ENCODE measurements around the gene BORCS5. TPM values are rescaled to one million over a fixed set of nuclear protein-coding genes. Genes with fewer than 3 reads are reported as not detected.

BORCS5 gene
- total and polyA plus RNA-seq, 2 of the 4 experiments (the other 2 are of a cell fraction): 14.4 to 18.3 TPM

DNA sequence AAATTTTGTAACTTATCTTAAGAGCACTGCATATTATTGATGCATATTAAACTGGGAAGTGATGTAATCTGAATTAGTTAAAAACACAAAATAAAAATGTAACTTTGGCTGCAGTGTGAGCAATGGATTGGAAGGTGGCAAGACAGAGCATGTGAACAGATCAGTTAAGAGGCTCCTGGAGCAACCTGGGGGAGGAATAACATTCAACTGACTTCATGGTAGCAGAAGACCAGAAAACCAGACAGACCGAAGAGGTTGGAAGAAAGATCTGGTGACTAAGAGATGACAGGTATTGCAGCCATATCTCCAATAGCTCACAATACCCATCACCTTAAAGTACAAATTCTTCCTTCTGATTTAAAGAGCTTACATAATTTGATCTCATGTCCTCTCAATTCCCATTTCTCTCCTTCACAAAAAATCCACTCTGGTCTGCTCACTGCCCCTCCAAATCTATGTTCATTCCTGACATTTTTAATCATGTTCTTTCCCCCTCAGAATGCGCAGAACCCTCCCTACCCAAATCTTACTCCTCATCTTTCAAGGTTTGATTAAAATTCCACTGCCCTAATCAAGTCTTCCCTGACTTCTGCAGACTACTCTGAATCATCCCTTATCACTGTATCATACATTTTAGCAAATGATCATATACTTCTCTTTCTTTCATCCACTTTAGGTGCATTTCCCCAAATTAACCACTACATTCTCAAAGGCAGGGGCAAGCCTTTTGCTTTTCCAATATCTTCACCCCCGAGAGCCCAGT is 154.3 kb downstream of the BORCS5 start:
- H3K9me3 ChIP-seq (ENCODE audit: control insufficient read depth, insufficient read depth, low read length): no peaks in the 10 kb centered on the region
- H3K9me1 ChIP-seq (ENCODE audit: insufficient read depth, low read length): peaks cover 8% of the 10 kb centered on the region; the same call in 1 of the 2 replicates
- H3K4me1 ChIP-seq (ENCODE audit: control insufficient read depth, insufficient read depth, low read length): peaks cover 12% of the 10 kb centered on the region
- no peak overlapping the region for H2BK15ac ChIP-seq (ENCODE audit: low read depth, low read length)
- BruUV-seq (replicated peaks): no TSS peak
- H2AK5ac ChIP-seq (ENCODE audit: low read depth, low read length): no peak overlapping the region
- H3K4ac ChIP-seq (ENCODE audit: low read depth, low read length): no peak overlapping the region
- ATAC-seq (ENCODE audit: low read depth) (no peak), DNase-seq (peak; percentile 12)
- no peak overlapping the region for H4K5ac ChIP-seq (ENCODE audit: low read depth, low read length)
- no peak overlapping the region for H3K23ac ChIP-seq (ENCODE audit: low read depth, low read length)
- intact Hi-C loops (cut with micrococcal nuclease): no loop called here
- POLR2A ChIA-PET (ENCODE audit: unreplicated experiment): no interaction called here
- no peak overlapping the region for H2AFZ ChIP-seq (replicated peaks; ENCODE audit: low read length, poor library complexity)
- H4K91ac ChIP-seq (ENCODE audit: insufficient read depth, low read depth, low read length): no peak overlapping the region
- no peak overlapping the region for H2BK120ac ChIP-seq (ENCODE audit: low read depth, low read length)
- no peak overlapping the region for H3K4me2 ChIP-seq (ENCODE audit: low read depth, low read length)
- H2AK9ac ChIP-seq (replicated peaks; ENCODE audit: low read depth, low read length, poor library complexity): no peak overlapping the region
- H3K18ac ChIP-seq (ENCODE audit: low read depth, low read length): no peak overlapping the region
- peaks cover 14 to 35% of the 10 kb centered on the region in 2 experiments for H3K79me1 ChIP-seq (ENCODE audit: low read depth in 1 of 2, low read length in 2 of 2)
- CTCF ChIA-PET: no interaction called here
- no peak overlapping the region for H2BK20ac ChIP-seq (ENCODE audit: low read depth, low read length)
- H3K14ac ChIP-seq (replicated peaks; ENCODE audit: low read depth, low read length): no peak overlapping the region
- no peak overlapping the region for H3K4me3 ChIP-seq (ENCODE audit: insufficient read depth, low read depth, low read length)
- H2BK5ac ChIP-seq (ENCODE audit: low read depth, low read length, poor library complexity, severe bottlenecking): no peak overlapping the region
- no peak overlapping the region for H3K27ac ChIP-seq (ENCODE audit: insufficient read depth, low read length)
- H4K20me1 ChIP-seq (ENCODE audit: insufficient read depth, low read length): peaks cover 3% of the 10 kb centered on the region; the same call in 1 of the 2 replicates
- H3K56ac ChIP-seq (ENCODE audit: extremely low read depth, insufficient read depth, low read length): no peak overlapping the region
- no peak for TF ChIP-seq RCOR1 (IDR thresholded peaks at IDR 0.05; ENCODE audit: insufficient replicate concordance, low read length)
- TF ChIP-seq RFX5 (IDR thresholded peaks at IDR 0.05; ENCODE audit: low read depth, low read length): no peak
- no peak for TF ChIP-seq POLR2A (IDR thresholded peaks at IDR 0.05; ENCODE audit: low read depth, low read length)
- TF ChIP-seq FOS (IDR thresholded peaks at IDR 0.05; ENCODE audit: low read depth, low read length): no peak
- TF ChIP-seq BHLHE40 (IDR thresholded peaks at IDR 0.05; ENCODE audit: low read depth, low read length): no peak
- TF ChIP-seq CHD1 (IDR thresholded peaks at IDR 0.05; ENCODE audit: low read depth, low read length): no peak
- TF ChIP-seq RAD21 (IDR thresholded peaks at IDR 0.05; ENCODE audit: low read length): no peak
- no peak for TF ChIP-seq MXI1 (IDR thresholded peaks at IDR 0.05; ENCODE audit: borderline replicate concordance, low read depth, low read length)
- TF ChIP-seq, protein P1, sequence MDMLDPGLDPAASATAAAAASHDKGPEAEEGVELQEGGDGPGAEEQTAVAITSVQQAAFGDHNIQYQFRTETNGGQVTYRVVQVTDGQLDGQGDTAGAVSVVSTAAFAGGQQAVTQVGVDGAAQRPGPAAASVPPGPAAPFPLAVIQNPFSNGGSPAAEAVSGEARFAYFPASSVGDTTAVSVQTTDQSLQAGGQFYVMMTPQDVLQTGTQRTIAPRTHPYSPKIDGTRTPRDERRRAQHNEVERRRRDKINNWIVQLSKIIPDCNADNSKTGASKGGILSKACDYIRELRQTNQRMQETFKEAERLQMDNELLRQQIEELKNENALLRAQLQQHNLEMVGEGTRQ (IDR thresholded peaks at IDR 0.05; ENCODE audit: low read depth, low read length): no peak
- no peak for TF ChIP-seq MAZ (IDR thresholded peaks at IDR 0.05; ENCODE audit: borderline replicate concordance, low read depth, low read length)
- TF ChIP-seq MAFK (IDR thresholded peaks at IDR 0.05; ENCODE audit: low read depth, low read length): no peak
- H3K9ac ChIP-seq (ENCODE audit: low read depth, low read length): no peak overlapping the region
- no peaks in the 10 kb centered on the region for H3K27me3 ChIP-seq (ENCODE audit: control insufficient read depth, insufficient read depth, low read length)
- in situ Hi-C loops (cut with MboI; ENCODE audit: low sequenced_read_pairs): no loop called here
- H3K36me3 ChIP-seq (ENCODE audit: control insufficient read depth, insufficient read depth, low read length): peaks cover 2% of the 10 kb centered on the region; the same call in 1 of the 2 replicates
- dilution Hi-C loops (cut with HindIII; ENCODE audit: low sequenced_read_pairs, unreplicated experiment): no loop called here
- H4K8ac ChIP-seq (ENCODE audit: low read depth in 2 of 2, low read length in 2 of 2): no peak overlapping the region
- WGBS, 2 experiments (ENCODE audit: extremely low coverage in 2 of 2, insufficient read length in 1 of 2): 88% methylated on average over 1 of the region's 3 CpGs; no CpG with 5 or more reads in 1 of the 2 experiments

Data from IMR-90 (cell line).